ENCODE measurements around the gene S100A2. TPM values are rescaled to one million over a fixed set of nuclear protein-coding genes. Genes with fewer than 3 reads are reported as not detected.

Gene S100A2
- total and polyA plus RNA-seq, 5 donors from 2014 or later = not detected

DNA sequence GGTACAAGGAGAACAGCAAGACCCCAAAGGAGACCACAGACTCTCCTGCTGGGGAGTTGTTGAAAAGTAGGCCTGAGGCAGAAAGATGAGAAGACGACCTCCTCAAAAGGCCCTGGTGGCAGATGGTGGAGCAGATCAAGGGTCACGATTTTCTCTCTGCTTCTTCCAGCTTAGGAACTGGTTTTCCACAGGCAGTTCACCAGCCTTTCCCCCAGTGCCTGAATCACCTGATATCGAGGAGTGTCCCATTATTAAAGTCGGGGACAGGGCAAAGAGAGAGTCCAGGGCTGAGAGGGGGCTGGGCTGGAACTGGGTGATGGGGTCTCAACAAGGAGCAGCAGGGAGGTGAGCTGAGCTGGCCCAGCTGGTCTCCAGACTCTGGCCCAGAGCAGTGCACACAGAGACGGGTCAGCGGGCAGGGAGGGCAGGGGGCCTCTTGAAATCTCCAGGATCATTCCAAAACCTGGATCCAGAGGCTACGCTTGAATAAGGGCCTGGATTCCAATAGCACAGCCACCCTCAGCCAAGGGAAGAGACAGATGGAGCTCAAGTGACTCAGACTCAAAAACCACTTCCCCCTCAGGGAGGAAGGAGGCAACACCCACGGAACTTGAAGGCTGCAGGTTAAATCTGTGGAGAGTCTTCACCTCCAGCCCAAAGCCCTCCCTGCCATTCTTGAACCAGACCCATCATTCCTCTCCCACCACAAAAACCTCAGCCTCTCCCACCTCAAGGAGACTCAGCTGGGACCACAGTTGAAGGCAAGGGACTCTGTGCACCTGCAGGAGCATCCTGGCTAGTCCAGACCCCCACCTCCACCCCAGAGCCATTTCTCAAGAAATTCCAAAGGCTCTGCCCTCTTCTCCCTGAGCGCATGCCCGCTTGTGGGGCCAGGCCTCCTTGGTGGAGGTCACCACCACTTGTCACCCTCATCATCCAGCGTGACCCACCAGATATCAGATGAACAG is 25.0 kb downstream of the S100A2 start, which contains the start of gene S100A5:
TSS of gene S100A5 (minus strand) at position 541 of the 968 bp plus-strand sequence. CDS start 743 bp downstream, outside the sequence.
- H3K27me3 Mint-ChIP-seq = no peaks in the 10 kb centered on the region
- peaks cover 75% of the 10 kb centered on the region for H3K4me1 ChIP-seq (ENCODE audit: control insufficient read depth, insufficient read depth, low read length, poor library complexity, severe bottlenecking)

DNA sequence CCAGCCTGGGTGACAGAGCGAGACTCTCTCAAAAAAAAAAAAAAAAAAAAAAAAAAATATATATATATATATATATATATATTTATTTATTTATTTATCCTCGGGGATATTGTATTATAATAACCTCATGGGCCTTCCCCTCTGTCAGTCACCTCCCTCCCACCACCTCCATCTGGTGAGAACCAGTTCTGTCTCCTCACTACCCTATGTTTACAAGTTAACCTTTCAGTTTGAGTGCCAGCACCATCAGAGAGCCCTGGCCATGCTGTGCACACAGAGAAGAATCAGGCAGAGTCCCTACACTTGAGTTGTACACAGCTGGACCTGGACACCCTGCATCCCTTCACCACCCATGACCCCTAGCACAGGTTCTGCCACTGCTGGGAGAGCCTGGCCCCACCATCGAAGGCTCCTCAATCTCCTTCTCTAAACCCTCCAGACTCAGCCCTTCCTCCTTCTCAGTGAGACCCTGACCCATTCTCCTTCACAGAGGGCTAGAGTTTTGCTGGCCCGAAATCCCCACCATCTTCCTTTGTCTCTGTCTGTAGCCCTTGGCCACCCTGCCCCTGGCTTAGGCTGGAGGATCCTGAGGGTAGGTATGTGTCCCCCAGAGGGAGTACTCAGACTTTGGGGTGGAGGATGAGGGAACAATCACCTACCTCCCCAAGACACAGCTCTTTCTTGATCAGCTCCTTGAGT is 26.1 kb downstream of the S100A2 start:
- Mint-ChIP-seq H3K36me3 (peaks cover 30% of the 10 kb centered on the region), H3K27me3 (peaks cover 4% of the 10 kb centered on the region), H3K9me3 (no peaks in the 10 kb centered on the region), H3K27ac (peak overlapping the region; percentile 97 to 99 (median 98)), H3K4me3 (peak overlapping the region; percentile 70 to 88 (median 85)), H3K4me1 (peaks cover 8 to 92% (median 68%) of the 10 kb centered on the region in 4 donors)
- peaks cover 18% of the 10 kb centered on the region for H3K36me3 ChIP-seq (ENCODE audit: control insufficient read depth, insufficient read depth, low read length)
- H3K4me1 ChIP-seq (ENCODE audit: control insufficient read depth, insufficient read depth, low read length, poor library complexity, severe bottlenecking) = peaks cover 75% of the 10 kb centered on the region
- no peaks in the 10 kb centered on the region for H3K27me3 ChIP-seq (ENCODE audit: control insufficient read depth, insufficient read depth, low read length)
- ATAC-seq (ENCODE audit: low read depth in 2 of 2) (no peak), DNase-seq (peak in 1 of 3 donors; percentile 18)
- peak overlapping the region; percentile 82 for H3K27ac ChIP-seq (ENCODE audit: insufficient read depth, low read length, poor library complexity, severe bottlenecking)
- H3K9me3 ChIP-seq (ENCODE audit: control insufficient read depth in 2 of 2, low read length in 2 of 2) = no peaks in the 10 kb centered on the region
- H3K4me3 ChIP-seq (ENCODE audit: low read depth, low read length) = peak overlapping the region; percentile 45

More for the DNA sequence above, 25.0 kb downstream of the S100A2 start, which contains the start of gene S100A5:
- peak within 1 kb of the TSS; percentile 82 for H3K27ac ChIP-seq (ENCODE audit: insufficient read depth, low read length, poor library complexity, severe bottlenecking)
- Mint-ChIP-seq H3K9me3 (no peaks in the 10 kb centered on the region), H3K4me3 (peak within 1 kb of the TSS; percentile 83 to 88 (median 87)), H3K4me1 (peaks cover 8 to 92% (median 69%) of the 10 kb centered on the region in 4 donors), H3K27ac (peak within 1 kb of the TSS; percentile 97 to 99 (median 98)), H3K36me3 (peaks cover 35% of the 10 kb centered on the region)
- ATAC-seq (ENCODE audit: low read depth in 2 of 2) = peak; percentile 41 to 54
- H3K36me3 ChIP-seq (ENCODE audit: control insufficient read depth, insufficient read depth, low read length) = peaks cover 16% of the 10 kb centered on the region
- H3K27me3 ChIP-seq (ENCODE audit: control insufficient read depth, insufficient read depth, low read length) = no peaks in the 10 kb centered on the region
- H3K4me3 ChIP-seq (ENCODE audit: low read depth, low read length) = peak within 1 kb of the TSS; percentile 45
- DNase-seq = peak; percentile 43 to 88 (median 54)
- no peaks in the 10 kb centered on the region for H3K9me3 ChIP-seq (ENCODE audit: control insufficient read depth in 2 of 2, low read length in 2 of 2)

DNA sequence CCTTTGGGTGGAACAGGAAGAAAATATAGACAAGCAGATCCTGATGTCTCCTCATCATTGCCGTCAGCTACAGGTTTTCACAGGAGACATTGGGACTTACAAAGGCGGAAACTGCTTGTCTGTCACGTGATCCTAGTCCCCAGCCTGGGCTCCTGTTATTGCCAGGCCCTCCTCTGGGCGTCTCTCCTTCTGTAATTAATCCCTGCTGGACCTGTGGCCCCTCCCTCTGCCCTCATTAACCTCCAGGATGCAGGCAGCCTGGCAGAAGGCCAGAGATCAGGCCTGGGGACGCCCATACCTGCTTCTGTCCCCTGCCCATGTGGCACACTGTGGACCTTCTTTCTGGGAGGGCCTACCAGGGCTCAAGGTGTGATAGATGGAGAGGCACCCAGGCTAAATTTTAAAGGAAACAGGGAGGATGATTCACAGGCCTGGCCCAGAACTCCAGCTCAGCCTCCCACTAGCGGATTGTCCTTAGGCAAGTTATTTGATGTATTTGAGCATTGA is 27.3 kb downstream of the S100A2 start:
- Histone ChIP-seq H3K27ac (ENCODE audit: insufficient read depth, low read length, poor library complexity, severe bottlenecking) (no peak overlapping the region), H3K36me3 (ENCODE audit: control insufficient read depth, insufficient read depth, low read length) (peaks cover 14% of the 10 kb centered on the region), H3K4me1 (ENCODE audit: control insufficient read depth, insufficient read depth, low read length, poor library complexity, severe bottlenecking) (peaks cover 75% of the 10 kb centered on the region), H3K4me3 (ENCODE audit: low read depth, low read length) (no peak overlapping the region), H3K9me3 (ENCODE audit: control insufficient read depth in 2 of 2, low read length in 2 of 2) (no peaks in the 10 kb centered on the region), H3K27me3 (ENCODE audit: control insufficient read depth, insufficient read depth, low read length) (no peaks in the 10 kb centered on the region)
- Mint-ChIP-seq H3K4me3 (peak overlapping the region; percentile 39 to 93 (median 68)), H3K9me3 (no peaks in the 10 kb centered on the region), H3K4me1 (peaks cover 14 to 92% (median 69%) of the 10 kb centered on the region in 4 donors), H3K27me3 (peaks cover 4% of the 10 kb centered on the region), H3K27ac (peak overlapping the region in 2 of 3 donors; percentile 43 to 75), H3K36me3 (peaks cover 22% of the 10 kb centered on the region)
- no peak for DNase-seq
- no peak for ATAC-seq (ENCODE audit: low read depth in 2 of 2)

DNA sequence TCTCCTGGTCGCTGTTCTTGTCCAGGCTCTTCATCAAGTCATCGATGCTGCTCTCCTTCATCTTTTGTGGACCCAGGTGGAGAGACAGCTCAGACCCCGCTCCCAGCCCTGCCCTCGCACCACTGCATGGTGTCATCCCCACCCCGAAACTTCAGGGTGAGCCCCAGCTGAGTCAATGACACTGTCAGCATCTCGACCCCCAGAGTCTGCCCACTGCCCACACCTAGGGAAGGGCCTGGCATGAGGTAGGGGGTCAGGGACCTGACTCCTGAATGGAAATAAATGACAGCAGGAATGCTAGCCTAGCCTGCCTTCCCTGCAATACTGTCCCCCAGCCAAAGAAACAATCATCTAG is 28.3 kb downstream of the S100A2 start:
- no peak for DNase-seq
- Histone ChIP-seq H3K4me3 (ENCODE audit: low read depth, low read length) (no peak overlapping the region), H3K27me3 (ENCODE audit: control insufficient read depth, insufficient read depth, low read length) (no peaks in the 10 kb centered on the region), H3K4me1 (ENCODE audit: control insufficient read depth, insufficient read depth, low read length, poor library complexity, severe bottlenecking) (peaks cover 75% of the 10 kb centered on the region), H3K27ac (ENCODE audit: insufficient read depth, low read length, poor library complexity, severe bottlenecking) (peak overlapping the region; percentile 96), H3K9me3 (ENCODE audit: control insufficient read depth in 2 of 2, low read length in 2 of 2) (no peaks in the 10 kb centered on the region), H3K36me3 (ENCODE audit: control insufficient read depth, insufficient read depth, low read length) (peaks cover 6% of the 10 kb centered on the region)
- H3K36me3 Mint-ChIP-seq = peaks cover 16% of the 10 kb centered on the region
- H3K4me1 Mint-ChIP-seq = peaks cover 19 to 92% (median 69%) of the 10 kb centered on the region in 4 donors
- peaks cover 4% of the 10 kb centered on the region for H3K27me3 Mint-ChIP-seq
- peak overlapping the region in 2 of 3 donors; percentile 97 for H3K27ac Mint-ChIP-seq
- no peaks in the 10 kb centered on the region for H3K9me3 Mint-ChIP-seq
- ATAC-seq (ENCODE audit: low read depth in 2 of 2) = no peak
- peak overlapping the region; percentile 65 to 96 (median 82) for H3K4me3 Mint-ChIP-seq

DNA sequence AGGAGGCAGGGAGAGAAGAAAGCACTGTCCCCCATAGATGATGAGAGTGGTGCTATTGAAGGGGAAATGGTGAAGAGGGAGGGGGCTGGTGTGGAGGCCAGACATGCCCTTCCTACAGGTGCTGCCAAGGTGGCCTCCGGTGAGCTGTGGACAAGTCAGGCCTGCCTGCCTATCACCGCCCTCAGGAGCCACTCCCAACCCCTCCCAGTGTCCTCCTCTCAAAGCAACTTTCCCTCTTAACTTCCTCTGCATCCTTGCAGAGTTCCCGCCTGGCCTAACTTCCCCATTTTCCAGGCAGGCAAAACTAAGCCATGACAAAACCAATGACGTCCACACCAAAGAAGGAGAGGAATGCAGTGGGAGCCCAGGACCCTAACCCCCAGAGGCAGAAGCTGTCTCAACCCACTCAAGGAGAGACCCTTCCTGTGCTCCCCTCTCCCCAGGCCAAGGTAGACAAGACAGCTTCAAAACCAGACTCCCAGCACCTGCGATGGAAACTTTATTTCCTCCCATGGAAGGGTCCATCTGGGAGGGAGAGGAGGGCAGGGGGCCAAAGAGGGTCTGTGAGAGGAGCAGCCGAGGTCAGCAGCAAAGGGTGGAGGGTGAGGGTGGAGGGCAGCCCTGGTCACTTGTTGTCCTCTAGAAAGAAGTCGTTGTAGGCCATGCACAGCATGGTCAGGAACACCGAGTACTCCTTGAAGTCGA is 28.8 kb downstream of the S100A2 start:
- Mint-ChIP-seq H3K27me3 (peaks cover 4% of the 10 kb centered on the region), H3K27ac (peak overlapping the region; percentile 97 to 98 (median 97)), H3K4me1 (peaks cover 23 to 92% (median 70%) of the 10 kb centered on the region in 4 donors), H3K4me3 (peak overlapping the region; percentile 93 to 99 (median 96)), H3K36me3 (peaks cover 16% of the 10 kb centered on the region), H3K9me3 (no peaks in the 10 kb centered on the region)
- ATAC-seq (ENCODE audit: low read depth in 2 of 2) = no peak
- Histone ChIP-seq H3K4me3 (ENCODE audit: low read depth, low read length) (peak overlapping the region; percentile 90), H3K27me3 (ENCODE audit: control insufficient read depth, insufficient read depth, low read length) (no peaks in the 10 kb centered on the region), H3K4me1 (ENCODE audit: control insufficient read depth, insufficient read depth, low read length, poor library complexity, severe bottlenecking) (peaks cover 75% of the 10 kb centered on the region), H3K27ac (ENCODE audit: insufficient read depth, low read length, poor library complexity, severe bottlenecking) (peak overlapping the region; percentile 96), H3K36me3 (ENCODE audit: control insufficient read depth, insufficient read depth, low read length) (peaks cover 6% of the 10 kb centered on the region), H3K9me3 (ENCODE audit: control insufficient read depth in 2 of 2, low read length in 2 of 2) (no peaks in the 10 kb centered on the region)
- DNase-seq = no peak

DNA sequence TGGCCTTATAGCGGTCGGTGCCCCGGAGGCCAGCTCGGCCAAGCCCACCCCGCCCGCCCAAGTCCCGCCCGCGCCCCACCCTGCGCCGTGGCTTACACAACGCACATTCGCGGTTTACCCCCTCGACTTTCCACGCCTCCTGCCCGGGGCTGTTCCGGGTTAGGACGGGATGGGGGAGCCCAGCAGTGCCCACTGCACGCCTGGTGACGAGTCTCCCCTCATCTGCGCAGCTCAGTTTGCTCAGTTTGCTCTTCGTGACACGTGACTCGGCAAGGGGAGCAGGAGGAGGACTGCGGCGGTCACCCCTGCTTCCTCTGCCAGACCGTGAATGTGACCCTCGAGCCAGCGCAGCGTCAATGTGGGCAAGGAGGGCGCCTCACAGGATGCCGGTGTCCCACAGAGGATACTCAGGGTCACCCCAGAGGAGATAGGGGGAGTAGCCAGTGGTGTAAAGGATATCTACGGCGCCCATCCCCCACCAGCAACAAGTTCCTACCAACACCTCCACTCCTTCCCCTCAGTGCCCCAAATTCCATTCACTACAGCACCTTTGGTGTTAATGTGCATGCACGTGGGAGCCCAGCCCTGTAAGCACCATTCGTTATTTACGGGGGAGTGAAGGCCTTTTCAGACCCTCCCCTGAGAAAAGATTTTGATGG is 29.5 kb downstream of the S100A2 start:
- no peaks in the 10 kb centered on the region for H3K9me3 ChIP-seq (ENCODE audit: control insufficient read depth in 2 of 2, low read length in 2 of 2)

More for the DNA sequence above, 29.5 kb downstream of the S100A2 start:
- Mint-ChIP-seq H3K9me3 (no peaks in the 10 kb centered on the region), H3K27ac (peak overlapping the region; percentile 97 to 98 (median 97)), H3K4me1 (peaks cover 23 to 92% (median 69%) of the 10 kb centered on the region in 4 donors), H3K36me3 (peaks cover 16% of the 10 kb centered on the region), H3K27me3 (peaks cover 4% of the 10 kb centered on the region), H3K4me3 (peak overlapping the region; percentile 93 to 99 (median 96))
- peak overlapping the region; percentile 90 for H3K4me3 ChIP-seq (ENCODE audit: low read depth, low read length)
- H3K27ac ChIP-seq (ENCODE audit: insufficient read depth, low read length, poor library complexity, severe bottlenecking) = peak overlapping the region; percentile 96
- no peaks in the 10 kb centered on the region for H3K27me3 ChIP-seq (ENCODE audit: control insufficient read depth, insufficient read depth, low read length)
- DNase-seq (peak; percentile 82 to 92 (median 83)), ATAC-seq (ENCODE audit: low read depth in 2 of 2) (peak; percentile 72 to 73)
- H3K36me3 ChIP-seq (ENCODE audit: control insufficient read depth, insufficient read depth, low read length) = peaks cover 6% of the 10 kb centered on the region
- H3K4me1 ChIP-seq (ENCODE audit: control insufficient read depth, insufficient read depth, low read length, poor library complexity, severe bottlenecking) = peaks cover 74% of the 10 kb centered on the region
